Aorta (tissue), 5 donors: ENCODE data around the gene FBN3. TPM values are rescaled to one million over a fixed set of nuclear protein-coding genes. Genes with fewer than 3 reads are reported as not detected.
A peak's percentile ranks its signal among the peaks of the same experiment; 100 is the strongest.

ENCODE experiments used
- ATAC-seq: fragments of 200-7000 bp; cut with Tn5 transposase; one replicate; pipeline ENCODE4 v1.9.1; 2022; ENCODE audit warnings: moderate library complexity; ENCODE audit not compliant: low FRiP score
- DNase-seq, 2 donors: peaks; one replicate each; pipeline ENCODE4 v3.0.0-alpha.2; 2020
- H3K27ac ChIP-seq, 2 donors: one replicate each; pipeline ENCODE4 v1.5.1; 2013; ENCODE audit warnings: low read length in 2 of 2, mild to moderate bottlenecking in 2 of 2, moderate library complexity in 2 of 2, control low read depth in 1 of 2, inconsistent platforms in 1 of 2, low read depth in 1 of 2
- H3K27me3 ChIP-seq, 2 donors: one replicate each; pipeline ENCODE4 v1.6.1; 2013; ENCODE audit warnings: control low read depth in 1 of 2, low read length in 1 of 2, mild to moderate bottlenecking in 1 of 2, moderate library complexity in 1 of 2; ENCODE audit not compliant: insufficient read depth in 2 of 2, control insufficient read depth in 1 of 2
- H3K36me3 ChIP-seq, 2 donors: one replicate each; pipeline ENCODE4 v1.6.1; 2013; ENCODE audit warnings: control low read depth in 1 of 2, low read length in 1 of 2, mild to moderate bottlenecking in 1 of 2; ENCODE audit not compliant: insufficient read depth in 2 of 2, control insufficient read depth in 1 of 2
- H3K4me1 ChIP-seq, 2 donors: one replicate each; pipeline ENCODE4 v1.6.1; 2013; ENCODE audit warnings: low read length in 2 of 2, control low read depth in 1 of 2, mild to moderate bottlenecking in 1 of 2, moderate library complexity in 1 of 2; ENCODE audit not compliant: insufficient read depth in 2 of 2, control insufficient read depth in 1 of 2
- H3K4me3 ChIP-seq, 2 donors: one replicate each; pipeline ENCODE4 v1.5.1; 2013; ENCODE audit warnings: low read length in 2 of 2, control low read depth in 1 of 2, mild to moderate bottlenecking in 1 of 2
- H3K9me3 ChIP-seq: one replicate; pipeline ENCODE4 v1.6.1; 2013; ENCODE audit warnings: mild to moderate bottlenecking, low read length; ENCODE audit not compliant: control insufficient read depth
- WGBS, 2 donors: extraction: QIAGEN DNeasy Blood & Tissue Kit; methylation state at CpG; one replicate each; pipeline ENCODE4 v1.1.7; 2013; 5-methylcytosine and 5-hydroxymethylcytosine counted together
- intact Hi-C, 2 donors: fragments of 100-400 bp; cut with DNase I; formaldehyde crosslinking; loops; one replicate each; pipeline versions ENCODE4 v1.14.2 to v1.15.0; 2022
- polyA plus RNA-seq, 2 donors: library from polyadenylated mRNA; stranded (reverse); fragments of 200-250 nt; gene quantifications; one replicate each; pipeline ENCODE4 v1.2.3, GENCODE V29; 2013
- total RNA-seq, 2 donors: library from RNA; stranded (reverse); fragmentation: NEBNext Ultra II Directional; extraction: Animal tissue kit (Norgen Biotek cat#: 25700); gene quantifications; one replicate each; pipeline ENCODE4 v1.2.1, GENCODE V29; 2021
- donor health status: healthy with polysubstance abuse.
- donor health status: Bipolar disorder and iron deficiency.
- donor health status: DM: no; HTN: no; CAD: no.
- donor health status: DM: no; HTN: no; CAD: no.
- donor health status: DM: yes; HTN: yes; CAD: no.

Gene FBN3
- total and polyA plus RNA-seq, 4 donors, result not detected

DNA sequence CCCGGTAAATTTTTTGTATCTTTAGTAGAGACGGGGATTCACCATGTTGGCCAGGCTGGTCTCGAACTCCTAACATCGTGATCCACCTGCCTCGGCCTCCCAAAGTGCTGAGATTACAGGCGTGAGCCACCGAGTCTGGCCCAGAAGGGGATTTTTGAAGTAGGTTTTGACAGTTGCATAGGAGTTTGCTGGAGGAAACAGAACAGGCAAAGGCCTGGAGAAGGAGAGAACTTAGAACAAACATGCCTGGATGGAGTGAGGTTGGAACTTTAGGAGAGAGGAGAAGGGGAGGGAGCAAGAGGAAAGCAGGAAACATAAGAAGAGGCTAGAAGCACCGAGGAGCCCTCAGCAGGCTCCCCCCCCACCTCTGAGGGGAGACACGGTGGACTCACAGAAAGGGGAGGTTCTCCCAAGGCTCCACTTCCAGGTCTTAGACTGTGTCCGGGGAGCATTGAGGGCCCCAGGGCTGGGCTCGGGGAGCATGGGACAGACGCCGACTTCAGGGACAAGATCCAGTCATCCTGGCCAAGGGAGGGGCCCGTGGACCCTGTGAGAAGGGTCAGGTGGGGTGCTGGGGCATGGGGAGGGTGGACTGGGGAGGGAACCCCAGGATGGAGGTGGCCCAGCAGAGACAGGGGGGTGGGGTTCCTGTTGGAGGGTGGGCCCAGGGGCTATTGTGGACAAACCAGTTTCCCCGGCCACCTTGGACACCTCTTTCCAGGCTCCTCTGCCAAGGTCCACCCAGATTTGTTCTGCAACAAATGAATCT is 1.8 kb upstream of the FBN3 start:
- intact Hi-C loops, result no loop called here
- Histone ChIP-seq H3K36me3 (no peaks in the 10 kb centered on the region), H3K4me3 (no peak overlapping the region), H3K27me3 (no peaks in the 10 kb centered on the region), H3K9me3 (no peaks in the 10 kb centered on the region), H3K4me1 (no peaks in the 10 kb centered on the region), H3K27ac (no peak overlapping the region)
- no peak for DNase-seq
- 85 to 86% methylated on average over 15 of the region's 15 CpGs for WGBS, 2 donors
- ATAC-seq, result peak; percentile 15

DNA sequence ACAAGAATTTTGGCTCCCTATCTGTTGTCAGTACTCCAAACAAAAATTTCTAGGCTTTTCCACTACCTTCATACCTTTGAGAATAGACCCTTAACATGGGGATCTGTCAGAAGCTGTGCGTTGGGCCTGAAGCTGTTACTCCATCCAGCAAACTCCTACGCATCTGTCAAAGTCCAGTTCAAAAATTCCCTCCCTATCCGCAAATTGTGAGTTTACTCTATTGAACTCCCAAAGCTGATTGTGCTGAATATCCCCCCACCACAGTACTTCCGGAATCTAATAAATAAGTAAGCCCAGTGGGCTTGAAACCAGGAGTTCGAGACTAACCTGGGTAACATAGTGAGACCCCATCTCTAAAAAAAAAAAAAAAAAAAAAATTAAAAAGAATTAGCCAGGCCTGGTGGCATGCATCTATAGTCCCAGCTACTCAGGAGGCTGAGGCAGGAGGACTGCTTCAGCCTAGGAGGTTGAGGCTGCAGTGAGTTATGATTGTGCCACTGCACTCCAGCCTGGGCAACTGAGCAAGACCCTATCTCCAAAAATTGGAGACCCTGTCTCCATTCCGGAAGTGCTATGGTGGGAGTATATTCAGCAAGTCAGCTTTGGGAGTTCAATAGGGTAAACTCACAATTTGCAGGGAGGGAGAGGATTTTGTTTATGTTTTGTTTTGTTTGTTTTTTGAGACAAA is 930 bp upstream of the FBN3 start:
- no peaks in the 10 kb centered on the region for H3K9me3 ChIP-seq
- no peaks in the 10 kb centered on the region for H3K36me3 ChIP-seq
- 91 to 92% methylated on average over 6 of the region's 6 CpGs for WGBS, 2 donors
- no peak overlapping the region for H3K27ac ChIP-seq
- no peaks in the 10 kb centered on the region for H3K4me1 ChIP-seq
- intact Hi-C loops, result no loop called here
- H3K4me3 ChIP-seq, result no peak overlapping the region
- ATAC-seq (no peak), DNase-seq (no peak)
- H3K27me3 ChIP-seq, result no peaks in the 10 kb centered on the region

DNA sequence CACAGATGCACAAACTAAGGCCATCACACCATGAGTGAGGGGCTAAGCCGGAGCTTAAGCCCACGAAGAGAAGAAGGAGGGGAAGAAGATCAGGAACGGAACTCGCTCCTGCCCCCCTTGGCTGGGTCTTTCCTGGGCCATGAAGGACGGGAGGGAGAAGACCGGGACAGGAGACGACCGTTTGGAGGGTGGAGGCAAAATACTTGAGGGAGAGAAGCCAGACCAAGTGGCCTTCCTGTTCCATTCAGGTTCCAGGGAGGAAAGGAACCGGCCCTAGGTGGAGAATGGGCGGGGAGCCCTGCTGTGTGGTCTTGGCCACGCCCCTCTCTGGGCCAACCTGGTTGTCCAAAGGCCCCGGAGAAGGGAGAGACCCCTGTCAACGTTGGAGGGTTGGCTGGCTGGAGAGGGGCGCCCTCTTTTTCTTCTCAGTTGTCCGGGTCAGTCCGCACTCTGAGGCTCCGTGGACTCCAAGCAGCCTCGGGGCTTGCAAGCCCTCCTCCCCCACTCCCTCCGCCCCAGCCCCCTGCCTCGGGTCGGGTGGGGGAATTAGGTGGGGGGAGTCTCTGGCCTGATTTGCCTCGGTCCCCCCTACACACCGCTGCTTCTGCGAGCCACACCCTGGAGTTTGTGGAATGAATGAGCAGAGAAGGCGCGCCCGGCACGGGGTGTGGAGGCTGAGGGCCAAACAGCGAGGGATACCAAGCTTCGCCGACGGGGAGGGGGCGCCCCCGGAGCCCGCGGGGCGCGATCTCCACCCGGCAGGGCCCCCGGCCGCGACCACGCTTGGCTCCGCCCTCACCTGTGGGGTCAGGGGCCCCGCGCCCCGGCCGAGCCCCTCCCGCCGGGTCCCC is 757 bp downstream of the FBN3 start:
- no peak for ATAC-seq
- DNase-seq, result no peak
- WGBS, 2 donors, result 3% methylated on average over 27 to 50 of the region's 50 CpGs
- Histone ChIP-seq H3K4me1 (no peaks in the 10 kb centered on the region), H3K36me3 (no peaks in the 10 kb centered on the region), H3K27ac (no peak overlapping the region), H3K4me3 (no peak overlapping the region), H3K27me3 (no peaks in the 10 kb centered on the region), H3K9me3 (no peaks in the 10 kb centered on the region)
- intact Hi-C loops, result no loop called here

DNA sequence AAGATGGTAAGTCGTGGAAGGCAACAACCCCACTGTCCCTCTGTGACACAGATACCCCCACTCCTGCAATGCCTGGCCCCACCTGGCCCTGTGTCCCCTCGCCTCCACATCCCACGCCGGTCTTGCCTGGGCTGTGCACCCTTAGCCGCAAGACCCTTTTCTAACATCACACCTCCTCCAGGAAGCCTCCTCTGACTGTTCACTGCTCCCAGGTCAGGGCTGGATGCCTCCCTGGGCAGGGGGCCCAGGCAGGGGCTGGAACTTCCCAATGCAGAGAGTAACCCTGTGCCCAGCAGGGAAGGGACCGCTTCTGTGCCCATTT is 1.3 kb downstream of the FBN3 start:
- no peaks in the 10 kb centered on the region for H3K27me3 ChIP-seq
- no peak overlapping the region for H3K27ac ChIP-seq
- ATAC-seq (no peak), DNase-seq (no peak)
- intact Hi-C loops, result no loop called here
- WGBS, 2 donors, result 73 to 77% methylated on average over 6 of the region's 6 CpGs
- no peaks in the 10 kb centered on the region for H3K4me1 ChIP-seq
- no peaks in the 10 kb centered on the region for H3K36me3 ChIP-seq
- no peak overlapping the region for H3K4me3 ChIP-seq
- no peaks in the 10 kb centered on the region for H3K9me3 ChIP-seq

DNA sequence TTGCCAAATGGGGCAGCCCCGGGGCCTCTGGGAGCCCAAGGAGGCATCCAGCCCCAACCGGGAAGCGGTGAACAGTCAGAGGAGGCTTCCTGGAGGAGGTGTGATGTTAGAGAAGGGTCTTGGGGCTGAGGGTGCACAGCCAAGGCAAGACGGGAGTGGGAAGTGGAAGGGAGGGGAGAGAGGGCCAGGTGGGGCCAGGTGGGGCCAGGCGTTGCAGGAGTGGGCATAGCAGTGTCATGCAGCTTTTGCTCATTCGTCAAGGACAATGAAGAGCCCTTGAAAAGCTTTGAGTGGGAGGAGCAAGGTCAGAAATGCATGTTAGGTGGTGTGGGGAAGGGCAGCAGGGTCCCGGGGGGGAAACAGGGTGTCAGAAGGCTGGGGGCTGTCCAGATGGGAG is 1.8 kb downstream of the FBN3 start:
- Histone ChIP-seq H3K9me3 (no peaks in the 10 kb centered on the region), H3K4me1 (no peaks in the 10 kb centered on the region), H3K36me3 (no peaks in the 10 kb centered on the region), H3K27me3 (no peaks in the 10 kb centered on the region), H3K4me3 (no peak overlapping the region), H3K27ac (no peak overlapping the region)
- DNase-seq (no peak), ATAC-seq (no peak)
- intact Hi-C loops, result no loop called here
- WGBS, 2 donors, result 15 to 16% methylated on average over 7 of the region's 7 CpGs

DNA sequence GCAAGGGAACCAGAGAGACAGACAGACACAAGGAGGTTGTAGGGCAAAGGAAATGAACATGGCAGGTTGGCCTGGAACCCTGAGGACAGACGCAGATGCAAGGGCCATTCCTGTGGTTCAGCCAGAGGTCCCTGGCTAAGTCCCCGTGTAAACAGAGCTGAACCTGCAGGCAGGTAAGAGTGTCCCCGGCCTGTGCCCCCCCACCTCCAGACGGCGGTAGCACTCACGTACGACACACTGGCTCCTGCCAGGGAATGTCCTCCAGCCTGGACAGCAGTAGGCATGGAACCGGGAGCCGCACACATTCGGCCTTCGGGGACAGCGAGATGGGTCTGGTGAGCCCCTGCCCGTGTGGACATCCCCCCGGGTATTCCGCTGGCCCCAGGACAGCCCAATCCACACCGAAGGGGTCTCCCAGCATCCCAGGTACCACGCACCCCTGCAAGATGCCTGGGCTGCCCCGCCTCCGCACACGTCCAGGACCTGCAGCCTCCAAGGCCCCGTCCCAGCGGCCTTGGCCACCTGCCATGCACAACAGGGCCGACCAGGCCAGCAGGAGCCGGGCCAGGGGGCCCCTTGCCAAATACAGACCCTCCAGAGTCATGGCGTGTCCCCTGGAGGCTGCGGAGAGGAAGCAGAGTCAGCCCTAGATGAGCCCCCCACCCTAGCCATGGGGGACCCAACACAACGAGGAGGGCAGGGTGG is 2.4 kb downstream of the FBN3 start:
- H3K27ac ChIP-seq, result no peak overlapping the region
- H3K27me3 ChIP-seq, result no peaks in the 10 kb centered on the region
- no peaks in the 10 kb centered on the region for H3K9me3 ChIP-seq
- H3K4me3 ChIP-seq, result no peak overlapping the region
- no peak for DNase-seq
- intact Hi-C loops, result no loop called here
- WGBS, 2 donors, result 9 to 11% methylated on average over 27 of the region's 27 CpGs
- H3K36me3 ChIP-seq, result no peaks in the 10 kb centered on the region
- H3K4me1 ChIP-seq, result no peaks in the 10 kb centered on the region
- ATAC-seq, result peak; percentile 8

DNA sequence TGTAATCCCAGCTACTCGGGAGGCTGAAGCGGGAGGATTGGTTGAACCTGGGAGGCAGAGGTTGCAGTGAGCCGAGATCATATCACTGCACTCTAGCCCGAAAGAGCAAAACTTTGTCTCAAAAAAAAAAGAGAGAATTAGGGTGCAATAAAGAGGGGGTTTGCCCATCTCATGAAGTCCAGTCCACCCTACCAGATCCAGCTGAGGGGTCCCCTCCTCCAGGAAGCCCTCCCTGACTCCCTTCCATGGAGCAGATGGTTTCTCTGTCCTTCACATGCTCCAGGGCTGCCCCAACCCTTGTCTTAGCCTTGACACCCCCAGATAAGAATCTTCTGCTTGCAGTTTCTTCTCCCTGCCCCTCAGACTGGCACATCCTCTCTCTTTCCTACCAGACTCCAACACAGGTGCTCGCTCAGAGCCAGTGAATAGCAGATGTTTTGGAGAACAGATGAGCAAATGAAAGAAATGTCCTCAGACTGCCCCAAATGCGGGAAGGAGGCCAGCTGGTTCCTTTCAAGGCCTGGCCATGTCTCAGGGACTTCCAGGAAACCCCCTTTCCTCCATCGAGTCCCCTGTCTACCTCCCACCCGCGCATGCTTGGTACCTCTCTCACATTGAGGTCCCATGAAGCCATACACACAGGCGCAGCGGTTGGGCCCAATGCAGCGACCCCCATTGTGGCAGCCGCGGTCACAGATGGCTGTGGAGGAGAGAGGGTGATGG is 5.0 kb downstream of the FBN3 start:
- no peaks in the 10 kb centered on the region for H3K36me3 ChIP-seq
- intact Hi-C loops, result no loop called here
- no peak overlapping the region for H3K4me3 ChIP-seq
- no peak overlapping the region for H3K27ac ChIP-seq
- no peaks in the 10 kb centered on the region for H3K4me1 ChIP-seq
- ATAC-seq, result no peak
- no peaks in the 10 kb centered on the region for H3K27me3 ChIP-seq
- 85 to 88% methylated on average over 14 of the region's 14 CpGs for WGBS, 2 donors
- no peak for DNase-seq
- no peaks in the 10 kb centered on the region for H3K9me3 ChIP-seq

DNA sequence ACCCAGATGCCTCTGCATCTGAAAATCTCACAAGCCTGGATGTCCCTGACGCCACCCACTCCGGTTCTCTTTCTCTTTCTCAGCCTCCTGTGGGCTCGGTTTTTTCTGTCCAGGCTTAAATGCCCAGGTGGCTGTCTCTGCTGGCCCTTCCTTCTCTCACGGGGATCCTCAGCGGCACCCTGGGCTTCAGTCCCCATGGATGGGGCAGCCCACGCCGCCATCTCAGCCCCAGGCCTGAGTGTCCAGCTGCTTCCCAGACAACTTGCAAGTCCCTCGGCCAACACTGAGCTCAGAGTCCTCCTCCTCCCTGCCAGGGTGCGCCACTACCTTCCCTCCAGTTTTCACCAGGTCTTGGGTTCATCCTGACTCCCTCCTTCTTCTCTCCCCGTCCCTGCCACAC is 6.4 kb downstream of the FBN3 start:
- Histone ChIP-seq H3K27ac (no peak overlapping the region), H3K4me3 (no peak overlapping the region), H3K4me1 (no peaks in the 10 kb centered on the region), H3K27me3 (no peaks in the 10 kb centered on the region), H3K9me3 (no peaks in the 10 kb centered on the region), H3K36me3 (no peaks in the 10 kb centered on the region)
- ATAC-seq (no peak), DNase-seq (no peak)
- 31 to 38% methylated on average over 10 of the region's 10 CpGs for WGBS, 2 donors
- intact Hi-C loops, result no loop called here
